ENCODE data around the gene CPNE4. TPM values are rescaled to one million over a fixed set of nuclear protein-coding genes. Genes with fewer than 3 reads are reported as not detected.

The CPNE4 gene
- total RNA-seq, 4 donors from 2014 or later: not detected

DNA sequence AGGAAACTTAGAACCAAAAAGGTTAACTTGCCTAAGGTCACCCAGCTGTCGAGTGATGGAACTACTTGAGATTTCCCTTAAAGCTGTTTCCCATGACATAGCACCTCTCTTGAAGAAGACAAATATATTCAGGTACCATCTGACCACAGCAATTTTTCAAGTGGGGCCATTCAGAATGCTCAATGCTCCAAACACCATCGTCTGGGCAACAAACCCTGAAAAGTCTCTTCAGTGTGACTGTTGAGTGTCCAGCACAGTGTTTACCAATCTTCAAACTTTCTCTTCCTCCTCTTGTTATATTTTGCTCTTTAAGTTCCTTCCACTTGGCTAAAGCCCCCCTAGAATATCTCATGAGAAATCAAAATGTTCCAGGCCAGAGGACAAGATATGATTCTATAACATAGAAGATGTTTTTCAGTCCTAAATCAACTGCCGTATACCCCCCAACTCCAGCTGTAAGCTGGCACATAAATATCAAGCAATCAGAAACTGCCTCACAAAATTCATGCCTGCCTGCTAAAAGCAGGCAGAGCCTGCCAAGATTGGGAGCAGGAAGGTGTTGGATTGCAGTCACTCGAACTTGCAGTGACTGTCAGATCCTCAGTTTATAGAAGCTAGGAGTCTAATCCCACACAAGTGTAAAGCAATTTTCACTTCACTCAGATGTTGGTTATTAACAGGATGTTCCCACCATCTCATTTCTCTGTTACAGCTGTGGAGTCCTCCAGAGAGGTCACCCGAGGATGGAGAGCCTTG lies 301.6 kb downstream of the CPNE4 start:
- Histone ChIP-seq H3K36me3 (no peaks in the 10 kb centered on the region), H3K27me3 (no peaks in the 10 kb centered on the region), H3K9me3 (no peaks in the 10 kb centered on the region), H3K4me3 (no peak overlapping the region), H3K27ac (no peak overlapping the region), H3K4me1 (no peaks in the 10 kb centered on the region)
- in situ Hi-C loops (cut with MboI; ENCODE audit: low sequenced_read_pairs in 4 of 4): no loop called here
- TF ChIP-seq POLR2A (IDR thresholded peaks at IDR 0.05): no peak
- no peak for TF ChIP-seq CTCF (IDR thresholded peaks at IDR 0.05 in 4 of 5, conservative IDR thresholded peaks at IDR 0.05 in 1 of 5)
- intact Hi-C loops (cut with DNase I; ENCODE audit: low total_unique reads): no loop called here
- DNase-seq (no peak), ATAC-seq (no peak)

- TF ChIP-seq CTCF (IDR thresholded peaks at IDR 0.05 in 4 of 5, conservative IDR thresholded peaks at IDR 0.05 in 1 of 5) (no peak), POLR2A (IDR thresholded peaks at IDR 0.05) (no peak)
- H3K27ac ChIP-seq: no peak overlapping the region
- ATAC-seq (no peak), DNase-seq (no peak)
- H3K27me3 ChIP-seq: no peaks in the 10 kb centered on the region
- no peaks in the 10 kb centered on the region for H3K4me1 ChIP-seq
- H3K36me3 ChIP-seq: no peaks in the 10 kb centered on the region
- intact Hi-C loops (cut with DNase I; ENCODE audit: low total_unique reads) (no loop called here), in situ Hi-C loops (cut with MboI; ENCODE audit: low sequenced_read_pairs in 4 of 4) (no loop called here)
- no peaks in the 10 kb centered on the region for H3K9me3 ChIP-seq
- no peak overlapping the region for H3K4me3 ChIP-seq
Measured at GRCh38 chr3:131731709-131732108, 303.1 kb downstream of the CPNE4 start.

DNA sequence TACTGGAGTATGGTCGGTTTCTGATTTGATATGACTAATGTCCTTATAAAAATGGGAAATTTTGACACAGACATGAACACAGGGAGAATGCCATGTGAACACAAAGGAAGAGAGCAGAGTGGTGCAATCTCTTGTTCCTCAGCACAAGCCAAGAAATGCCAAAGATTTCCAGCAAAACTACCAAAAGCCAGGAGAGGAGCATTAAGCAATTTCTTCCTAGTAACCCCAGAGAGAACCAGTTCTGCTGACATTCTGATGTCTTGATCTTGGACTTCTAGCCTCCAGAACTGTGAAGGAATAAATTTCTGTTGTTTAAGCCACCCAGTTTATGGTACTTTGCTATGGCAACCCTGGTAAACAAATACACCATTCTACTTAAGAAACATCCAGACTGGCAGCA lies 304.2 kb downstream of the CPNE4 start:
- intact Hi-C loops (cut with DNase I; ENCODE audit: low total_unique reads) (no loop called here), in situ Hi-C loops (cut with MboI; ENCODE audit: low sequenced_read_pairs in 4 of 4) (no loop called here)
- no peak for DNase-seq
- Histone ChIP-seq H3K27me3 (no peaks in the 10 kb centered on the region), H3K4me1 (no peaks in the 10 kb centered on the region), H3K36me3 (no peaks in the 10 kb centered on the region), H3K27ac (no peak overlapping the region), H3K9me3 (no peaks in the 10 kb centered on the region), H3K4me3 (no peak overlapping the region)
- ATAC-seq: no peak
- TF ChIP-seq CTCF (IDR thresholded peaks at IDR 0.05 in 4 of 5, conservative IDR thresholded peaks at IDR 0.05 in 1 of 5) (no peak), POLR2A (IDR thresholded peaks at IDR 0.05) (no peak)

- no peak for DNase-seq
- in situ Hi-C loops (cut with MboI; ENCODE audit: low sequenced_read_pairs in 4 of 4) (no loop called here), intact Hi-C loops (cut with DNase I; ENCODE audit: low total_unique reads) (no loop called here)
- TF ChIP-seq POLR2A (IDR thresholded peaks at IDR 0.05): no peak
- TF ChIP-seq CTCF (IDR thresholded peaks at IDR 0.05 in 4 of 5, conservative IDR thresholded peaks at IDR 0.05 in 1 of 5): no peak
- H3K27me3 ChIP-seq: peaks cover 0 to 3% (median 0%) of the 10 kb centered on the region in 3 donors
- no peak overlapping the region for H3K4me3 ChIP-seq
- no peaks in the 10 kb centered on the region for H3K4me1 ChIP-seq
- no peaks in the 10 kb centered on the region for H3K36me3 ChIP-seq
- ATAC-seq: no peak
- H3K27ac ChIP-seq: no peak overlapping the region
- no peaks in the 10 kb centered on the region for H3K9me3 ChIP-seq
Measured at GRCh38 chr3:131729643-131730017, 305.2 kb downstream of the CPNE4 start.
